Mesothelial cell of epicardium (in vitro differentiated cells): Measurements from ENCODE around the gene KRTAP9-6. TPM values are rescaled to one million over a fixed set of nuclear protein-coding genes. Genes with fewer than 3 reads are reported as not detected.
"Not testable (repeated sequence)": the region's sequence is repeated elsewhere in the genome, so short reads cannot be mapped to it uniquely, and the experiment has no call there.

Experiments
- DNase-seq, 2 experiments: peaks; one replicate each; pipeline ENCODE4 v3.0.0; 2021; ENCODE audit warnings: low spot score in 2 of 2; ENCODE audit not compliant: unreplicated experiment in 2 of 2
- H3K27ac Mint-ChIP-seq: 2 replicates; pipeline ENCODE4 v1.8.0; 2021; ENCODE audit warnings: mixed read lengths
- H3K27me3 Mint-ChIP-seq: 2 replicates; pipeline ENCODE4 v1.8.0; 2021; ENCODE audit warnings: low read depth, mixed read lengths
- H3K36me3 Mint-ChIP-seq: 2 replicates; pipeline ENCODE4 v1.8.0; 2021; ENCODE audit warnings: mixed read lengths
- H3K4me1 Mint-ChIP-seq: 2 replicates; pipeline ENCODE4 v1.8.0; 2021; ENCODE audit warnings: mixed read lengths
- H3K4me3 Mint-ChIP-seq: 2 replicates; pipeline ENCODE4 v1.8.0; 2021; ENCODE audit warnings: mild to moderate bottlenecking, moderate library complexity, mixed read lengths
- H3K9me3 Mint-ChIP-seq: 2 replicates; pipeline ENCODE4 v1.8.0; 2021; ENCODE audit warnings: mixed read lengths
- CTCF ChIP-seq: fragments of 200-600 bp; sonication (generic); IDR thresholded peaks from one replicate; pipeline ENCODE4 v1.5.0; 2021; ENCODE audit warnings: antibody characterized with exemption; ENCODE audit not compliant: unreplicated experiment
- total RNA-seq: library from RNA; stranded (reverse); gene quantifications from 3 replicates; pipeline ENCODE4 v1.2.1, GENCODE V29; 2021

KRTAP9-6 gene
- total RNA-seq, 1 donor from 2014 or later, result not detected

- H3K4me3 Mint-ChIP-seq, result no peak overlapping the region
- H3K36me3 Mint-ChIP-seq, result no peaks in the 10 kb centered on the region
- no peak for DNase-seq
These were observed 2.5 kb downstream of the KRTAP9-6 start for GRCh38 chr17:41267711-41268110.

GRCh38 chr17:41271323-41271722 lies 6.1 kb downstream of the KRTAP9-6 start:
- H3K27ac Mint-ChIP-seq, H3K4me1 Mint-ChIP-seq, H3K4me3 Mint-ChIP-seq, H3K9me3 Mint-ChIP-seq, H3K27me3 Mint-ChIP-seq, H3K36me3 Mint-ChIP-seq, DNase-seq: not testable (repeated sequence)

More at GRCh38 chr17:41267711-41268110, 2.5 kb downstream of the KRTAP9-6 start:
- Mint-ChIP-seq H3K4me1 (no peaks in the 10 kb centered on the region), H3K27ac (no peak overlapping the region), H3K27me3 (peaks cover 7% of the 10 kb centered on the region), H3K9me3 (no peaks in the 10 kb centered on the region)
- TF ChIP-seq CTCF, result no peak

- Mint-ChIP-seq H3K27me3 (peaks cover 11% of the 10 kb centered on the region), H3K4me3 (no peak overlapping the region), H3K9me3 (no peaks in the 10 kb centered on the region), H3K27ac (no peak overlapping the region), H3K36me3 (no peaks in the 10 kb centered on the region), H3K4me1 (peaks cover 6% of the 10 kb centered on the region)
- no peak for TF ChIP-seq CTCF
- no peak for DNase-seq
These were observed 6.7 kb downstream of the KRTAP9-6 start for GRCh38 chr17:41271858-41272257.

GRCh38 chr17:41275648-41276190 lies 10.5 kb downstream of the KRTAP9-6 start, which contains the start of gene KRTAP9-7:
Gene KRTAP9-7 (plus strand): TSS chr17:41275698. CDS start chr17:41275698, 0 bp downstream.
- H3K9me3 Mint-ChIP-seq, DNase-seq, H3K36me3 Mint-ChIP-seq, H3K4me3 Mint-ChIP-seq, H3K27ac Mint-ChIP-seq, H3K4me1 Mint-ChIP-seq: not testable (repeated sequence)
- H3K27me3 Mint-ChIP-seq, result peaks cover 13% of the 10 kb centered on the region

- peaks cover 6% of the 10 kb centered on the region for H3K4me1 Mint-ChIP-seq
- DNase-seq, result no peak
- no peak for TF ChIP-seq CTCF
- no peaks in the 10 kb centered on the region for H3K36me3 Mint-ChIP-seq
- peaks cover 13% of the 10 kb centered on the region for H3K27me3 Mint-ChIP-seq
- peaks cover 8% of the 10 kb centered on the region for H3K9me3 Mint-ChIP-seq
- no peak overlapping the region for H3K4me3 Mint-ChIP-seq
- H3K27ac Mint-ChIP-seq, result no peak overlapping the region
These were observed 13.2 kb downstream of the KRTAP9-6 start for GRCh38 chr17:41278176-41278955.

- no peak for DNase-seq
- peaks cover 8% of the 10 kb centered on the region for H3K9me3 Mint-ChIP-seq
- no peaks in the 10 kb centered on the region for H3K27me3 Mint-ChIP-seq
- H3K27ac Mint-ChIP-seq, result peak overlapping the region; percentile 64
- no peak overlapping the region for H3K4me3 Mint-ChIP-seq
- no peak for TF ChIP-seq CTCF
- peaks cover 26% of the 10 kb centered on the region for H3K4me1 Mint-ChIP-seq
- no peaks in the 10 kb centered on the region for H3K36me3 Mint-ChIP-seq
These were observed 18.9 kb downstream of the KRTAP9-6 start for GRCh38 chr17:41284043-41284442.
